CD4-positive, alpha-beta T cell treated with Interleukin-21 for 1 hour (primary cell): ENCODE data around the gene CNTNAP2.

Experiments used
- DNase-seq: peaks from one replicate; pipeline ENCODE4 v3.0.0-alpha.2; 2020

Gene CNTNAP2

DNA sequence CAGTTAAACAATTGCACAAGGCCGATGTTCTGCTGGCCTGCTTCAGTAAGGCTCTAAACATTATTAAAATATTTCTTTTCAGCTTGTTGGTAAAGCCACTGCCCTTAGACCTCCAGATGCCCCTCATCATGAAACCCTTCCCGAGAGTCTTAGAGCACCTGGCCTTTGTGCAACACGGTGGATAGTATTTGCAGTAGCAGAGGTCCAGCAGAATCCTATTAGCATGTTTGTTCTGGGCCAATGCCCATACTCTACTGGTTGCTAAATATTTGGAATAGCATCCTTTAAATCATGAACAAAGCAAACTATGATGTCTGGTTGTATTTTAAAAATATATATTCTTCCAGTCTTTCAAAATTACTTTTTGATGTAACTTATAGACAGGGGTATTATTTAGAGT is 584.6 kb downstream of the CNTNAP2 start:
- DNase-seq, result no peak

DNA sequence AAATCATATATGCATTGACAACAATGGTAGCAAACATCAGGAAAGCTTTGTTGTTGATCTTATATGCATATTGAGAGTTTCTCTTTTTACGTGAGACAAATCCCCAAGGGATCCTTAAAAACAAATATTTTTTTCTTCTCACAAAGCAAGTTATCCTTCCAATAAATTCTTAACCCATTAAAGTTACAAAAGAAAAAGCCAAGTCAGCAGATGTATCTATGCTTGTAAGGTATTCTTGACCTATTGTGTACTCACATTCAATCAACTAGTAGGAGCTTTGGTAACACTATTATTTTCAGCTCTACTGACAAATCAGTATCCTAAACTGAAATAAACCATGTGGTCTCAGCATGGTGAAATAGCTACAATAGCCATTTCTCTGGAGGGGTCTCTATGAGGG is 586.3 kb downstream of the CNTNAP2 start:
- DNase-seq, result no peak

DNA sequence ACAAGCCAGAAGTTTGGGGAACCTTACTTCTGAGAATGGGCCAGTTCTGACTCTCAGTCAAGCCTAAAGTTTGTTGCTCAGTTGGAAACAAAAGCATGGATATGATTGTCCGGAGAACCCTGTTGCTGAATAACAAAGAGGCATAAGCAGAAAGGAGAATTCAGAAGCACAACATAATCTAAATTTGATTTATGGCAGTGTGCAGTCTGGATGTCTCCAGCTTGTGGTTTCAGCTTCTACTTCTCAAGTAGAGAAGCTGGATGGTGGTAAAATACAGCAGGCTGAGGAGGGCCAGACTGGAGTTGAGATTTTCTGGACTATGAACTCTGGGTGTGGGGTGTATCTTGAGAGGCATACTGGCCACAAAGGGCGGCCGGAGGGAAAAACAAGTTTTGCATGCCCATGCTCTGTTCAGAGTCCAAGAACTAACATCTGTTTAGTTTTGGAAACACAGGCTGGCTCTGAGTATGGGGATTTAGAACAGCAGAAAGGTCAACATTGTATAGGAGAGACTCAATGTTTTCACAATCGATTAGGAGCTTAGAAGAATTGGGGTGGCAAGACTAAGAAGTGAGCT is 592.9 kb downstream of the CNTNAP2 start:
- no peak for DNase-seq

DNA sequence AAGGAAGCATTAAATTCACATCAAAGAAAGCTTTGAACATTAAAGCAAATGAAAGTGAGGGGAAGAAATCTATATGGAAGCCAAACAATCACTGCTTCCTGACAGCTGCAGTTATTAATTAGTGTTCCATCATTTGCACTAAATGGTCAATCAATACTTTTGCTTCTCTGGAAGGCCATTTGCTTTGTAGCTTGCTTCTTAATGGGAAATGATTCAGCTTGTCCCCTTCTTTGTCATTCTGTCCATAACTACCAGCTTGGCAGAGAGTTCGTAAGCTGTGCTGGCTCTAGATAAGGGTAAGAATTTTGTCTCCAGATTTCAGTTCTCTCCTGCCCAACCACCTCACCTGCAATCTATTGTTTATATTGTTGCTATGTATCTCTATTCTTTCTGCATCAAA is 596.6 kb downstream of the CNTNAP2 start:
- no peak for DNase-seq

DNA sequence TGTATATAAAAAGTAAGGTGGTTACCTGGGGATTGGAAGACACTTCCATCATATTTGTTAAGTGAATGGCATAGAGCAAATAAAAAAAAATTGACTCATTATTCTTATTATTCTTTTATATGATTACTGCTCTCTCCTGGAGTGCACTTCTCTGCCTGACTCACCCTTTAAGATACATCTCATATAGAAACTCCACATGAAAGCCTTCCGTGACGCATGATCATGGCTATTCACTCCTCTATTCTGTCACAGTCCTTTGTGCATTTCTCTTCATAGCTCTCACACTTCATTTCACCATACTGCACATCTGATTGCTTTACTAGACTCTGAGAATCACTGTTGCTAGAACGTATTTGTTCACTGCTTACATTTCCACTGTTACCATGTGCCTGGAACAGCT is 597.3 kb downstream of the CNTNAP2 start:
- DNase-seq, result no peak

DNA sequence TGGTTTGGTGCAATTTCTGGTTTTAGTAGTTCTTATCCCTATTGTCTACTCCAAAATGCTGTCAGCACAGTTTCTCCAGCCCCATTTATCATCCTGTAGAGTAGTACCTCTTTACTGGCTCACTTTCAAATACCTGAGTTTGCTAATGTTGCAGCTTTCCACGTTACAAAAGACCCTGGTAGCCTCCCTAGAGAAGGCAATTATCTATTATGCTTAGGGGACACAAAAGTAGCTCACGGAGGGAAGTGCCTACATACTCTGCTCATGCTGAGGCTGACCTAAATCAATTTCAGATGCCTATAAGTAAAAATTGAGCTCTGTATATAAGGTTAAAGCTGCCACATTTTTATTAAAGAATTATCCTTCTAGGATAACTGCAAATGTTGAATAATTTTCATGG is 603.6 kb downstream of the CNTNAP2 start:
- no peak for DNase-seq

DNA sequence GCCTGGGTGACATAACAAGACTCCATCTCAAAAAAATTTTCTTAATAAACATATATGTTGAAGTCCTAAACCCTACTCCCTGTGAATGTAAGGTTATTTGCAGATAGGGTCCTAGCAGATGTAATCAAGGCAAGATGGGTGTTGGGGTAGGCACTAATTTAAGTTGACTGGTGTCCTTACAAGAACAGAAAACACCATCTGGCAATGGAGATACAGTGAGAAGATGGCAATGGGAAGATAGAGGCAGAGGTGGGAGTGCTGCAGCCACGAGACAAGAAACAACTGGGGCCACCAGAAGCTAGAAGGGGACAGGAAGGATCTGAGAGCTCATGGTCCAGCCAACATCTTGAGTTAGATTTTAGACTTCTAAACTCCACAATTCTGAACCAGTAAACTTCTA is 606.4 kb downstream of the CNTNAP2 start:
- DNase-seq, result no peak

DNA sequence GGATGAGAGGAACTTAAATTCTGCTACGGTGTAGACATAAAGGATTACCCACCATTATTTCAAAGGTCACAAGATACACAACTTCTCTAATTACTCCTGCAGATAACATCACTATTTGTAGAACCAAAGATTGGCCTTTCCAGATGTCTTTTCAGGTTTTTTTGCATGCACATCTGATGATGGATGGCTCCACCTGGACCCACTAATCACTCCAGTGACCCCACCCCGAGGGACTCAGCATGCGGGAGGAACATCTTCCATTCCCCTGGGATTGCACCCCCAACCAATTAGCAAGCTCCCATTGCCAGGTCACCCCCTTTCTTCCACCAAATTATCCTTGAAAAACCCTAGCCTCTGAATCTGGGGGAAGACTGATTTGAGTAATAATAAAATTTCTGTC is 608.9 kb downstream of the CNTNAP2 start:
- DNase-seq, result no peak

DNA sequence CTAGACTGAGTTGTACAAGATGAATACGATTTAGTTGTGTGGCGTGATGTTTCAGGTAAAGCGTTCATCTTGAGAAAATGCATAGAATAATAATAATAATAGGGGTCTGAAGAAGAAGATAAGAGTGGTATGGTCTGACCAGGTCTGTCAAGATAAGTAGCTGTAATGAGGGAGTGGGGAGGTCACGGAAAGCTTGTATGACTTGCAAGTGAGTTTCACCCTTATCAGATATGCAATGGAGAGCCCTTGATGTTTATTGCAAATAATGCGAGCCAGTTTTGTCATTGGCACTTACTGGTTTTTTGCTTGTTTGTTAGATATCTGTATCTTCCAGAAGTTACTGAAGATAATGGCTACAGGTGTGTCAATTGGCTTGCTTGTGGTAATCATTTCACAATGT is 611.5 kb downstream of the CNTNAP2 start:
- no peak for DNase-seq

DNA sequence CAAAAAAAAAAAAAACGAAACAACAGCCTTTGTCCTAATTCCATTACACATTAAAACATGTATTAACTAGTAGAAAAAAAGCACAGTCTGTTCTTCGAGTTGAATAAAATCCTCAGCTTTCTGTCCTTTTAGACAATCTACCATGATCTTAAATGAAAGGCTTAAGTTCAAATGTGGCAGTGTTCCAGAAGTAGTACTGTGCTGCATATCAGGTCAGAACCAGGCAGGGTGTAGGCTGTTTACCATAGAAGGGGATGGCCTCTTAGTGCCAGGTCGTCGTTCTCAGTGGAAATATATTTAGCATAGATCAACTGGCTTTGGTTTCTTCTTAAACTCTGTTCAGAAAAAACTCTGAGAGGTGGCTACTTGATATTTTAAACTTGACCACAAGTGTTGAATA is 612.0 kb downstream of the CNTNAP2 start:
- DNase-seq, result no peak

DNA sequence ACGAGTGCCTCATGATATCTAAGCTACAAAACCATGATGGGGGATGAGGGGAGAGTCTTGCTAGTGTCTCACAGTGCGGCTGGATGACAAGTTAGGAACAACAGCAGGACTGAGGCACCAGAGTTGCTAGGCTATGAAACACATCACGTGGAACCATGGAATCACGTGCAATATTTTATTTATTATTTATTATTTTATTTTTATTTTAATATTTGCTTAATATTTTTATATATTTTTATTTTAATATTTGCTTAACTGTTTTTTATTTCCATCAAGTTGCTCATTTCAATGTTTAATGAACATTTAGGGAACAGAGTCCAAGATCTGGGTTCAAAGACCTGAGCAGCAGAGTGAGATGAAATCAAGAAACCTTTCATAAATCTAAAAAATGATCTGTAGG is 614.6 kb downstream of the CNTNAP2 start:
- no peak for DNase-seq

DNA sequence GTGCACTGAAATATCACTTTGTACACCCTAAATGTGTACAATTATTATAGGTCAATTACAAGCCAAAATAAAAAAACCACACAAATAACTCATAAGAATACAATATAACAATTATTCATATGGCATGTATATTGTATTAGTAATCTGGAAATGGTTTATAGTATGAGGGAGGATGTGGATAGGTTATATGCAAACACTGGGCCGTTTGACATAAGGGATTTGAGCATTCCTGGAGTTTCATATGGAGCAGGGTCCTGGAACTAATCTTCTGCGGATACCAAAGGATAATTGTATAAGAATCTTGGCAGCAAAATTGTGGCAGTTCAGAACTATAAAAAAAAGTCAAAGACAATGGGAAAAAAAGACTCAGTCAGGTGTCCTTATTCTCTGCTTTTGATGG is 619.4 kb downstream of the CNTNAP2 start:
- no peak for DNase-seq

DNA sequence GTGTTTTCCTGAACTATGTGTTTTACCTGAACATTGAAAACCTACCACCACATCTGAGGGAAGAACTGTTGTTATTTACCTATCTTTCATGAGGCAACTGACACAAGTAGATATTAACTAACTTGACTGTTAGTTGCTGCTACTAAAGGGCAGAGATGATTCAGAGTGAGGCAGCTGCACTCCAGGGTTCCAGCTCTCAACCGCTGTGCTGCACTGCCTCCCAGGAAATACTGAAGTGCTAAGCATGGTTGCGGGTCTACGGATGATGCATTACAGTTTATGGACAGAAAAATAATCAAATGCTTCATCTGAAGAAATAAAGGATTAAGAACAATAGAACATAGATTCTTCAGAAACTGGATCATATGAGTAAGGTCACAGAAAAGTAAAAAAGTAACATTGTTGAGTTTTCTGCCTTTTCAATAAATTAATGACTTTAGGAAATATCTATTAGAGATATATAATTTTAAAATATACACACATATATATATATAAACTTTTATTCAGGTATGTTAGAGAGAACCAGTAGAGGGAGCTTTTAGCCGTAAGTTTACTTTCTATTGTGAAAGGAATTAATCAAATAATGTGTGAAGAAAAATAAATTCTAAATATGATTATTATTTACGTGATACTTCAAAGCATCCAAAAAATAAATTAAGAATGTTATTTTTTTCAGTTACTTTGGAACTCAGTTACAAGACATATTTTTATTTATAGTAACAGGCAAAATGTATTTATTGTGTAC is 620.0 kb downstream of the CNTNAP2 start:
- no peak for DNase-seq

DNA sequence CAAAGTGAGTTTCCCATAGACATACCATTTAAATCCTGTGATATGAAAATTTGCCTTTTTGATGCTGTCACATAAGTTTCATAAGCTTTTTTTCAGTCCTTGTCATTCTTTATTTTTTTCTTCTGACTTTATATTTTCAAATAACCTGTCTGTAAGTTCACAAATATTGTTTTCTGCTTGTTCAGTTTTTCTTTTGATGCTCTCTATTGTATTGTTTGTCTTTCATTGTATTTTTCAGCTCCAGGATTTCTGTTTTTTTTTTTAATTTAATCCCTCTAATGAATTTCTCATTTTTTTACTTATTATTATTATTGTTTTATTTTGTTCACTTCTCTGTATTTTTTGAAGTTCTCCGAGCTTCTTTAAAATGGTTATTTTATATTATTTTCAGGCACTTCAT is 623.4 kb downstream of the CNTNAP2 start:
- DNase-seq, result no peak

DNA sequence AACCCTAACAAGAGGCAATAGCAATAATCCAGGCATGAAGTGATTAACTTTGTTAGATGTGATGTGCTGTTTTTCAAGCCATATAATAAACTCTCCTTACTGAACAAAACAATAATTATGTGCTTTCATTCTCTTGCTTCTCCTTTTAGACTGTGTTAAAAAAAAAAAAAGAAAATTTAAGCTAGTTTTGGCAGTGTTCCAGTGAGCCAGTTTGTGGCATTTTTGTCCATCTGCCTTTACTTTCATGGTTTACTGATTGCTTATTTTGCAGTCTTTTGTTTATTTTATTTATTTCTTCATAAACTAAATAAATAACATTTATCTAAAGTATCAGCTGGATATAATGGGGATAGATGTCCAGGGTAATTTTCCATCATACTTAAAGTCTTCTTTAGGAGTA is 625.3 kb downstream of the CNTNAP2 start:
- DNase-seq, result no peak

DNA sequence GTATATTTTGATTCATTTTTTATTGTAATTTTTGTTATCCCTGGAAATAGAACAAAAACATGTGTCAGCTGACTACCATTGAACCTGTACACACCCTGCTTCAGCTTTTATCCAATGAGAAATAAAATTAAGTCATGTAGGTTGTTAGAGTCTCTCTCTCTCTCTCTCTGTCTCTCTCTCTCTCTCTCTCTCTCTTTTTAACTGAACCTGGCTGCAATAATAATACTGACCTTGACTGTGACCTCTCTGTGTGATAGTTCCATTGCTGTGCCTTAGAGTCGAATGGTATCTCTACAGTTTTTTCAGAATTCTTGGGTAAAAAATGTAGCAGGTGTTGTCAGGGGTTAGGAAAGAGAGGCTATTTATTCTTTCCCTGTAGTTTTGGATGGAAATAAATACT is 637.8 kb downstream of the CNTNAP2 start:
- DNase-seq, result no peak

DNA sequence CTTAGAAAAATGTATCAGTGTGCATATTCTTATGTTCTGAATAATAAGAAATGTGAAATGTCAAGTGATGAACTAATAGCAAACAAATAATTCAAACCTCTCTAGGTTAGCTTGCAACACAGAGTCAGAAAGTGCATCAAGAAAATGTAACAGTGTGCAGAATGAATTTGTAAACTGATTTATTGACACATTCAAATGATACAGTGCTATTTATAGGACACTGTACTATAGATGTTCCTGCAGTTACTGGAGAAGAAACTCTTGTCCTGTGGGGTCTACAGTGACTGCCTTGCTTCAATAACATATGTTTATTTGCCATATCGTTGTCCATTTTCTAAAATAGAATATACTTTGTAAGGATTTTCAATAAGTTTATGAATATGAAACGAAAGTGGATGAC is 639.0 kb downstream of the CNTNAP2 start:
- DNase-seq, result no peak

DNA sequence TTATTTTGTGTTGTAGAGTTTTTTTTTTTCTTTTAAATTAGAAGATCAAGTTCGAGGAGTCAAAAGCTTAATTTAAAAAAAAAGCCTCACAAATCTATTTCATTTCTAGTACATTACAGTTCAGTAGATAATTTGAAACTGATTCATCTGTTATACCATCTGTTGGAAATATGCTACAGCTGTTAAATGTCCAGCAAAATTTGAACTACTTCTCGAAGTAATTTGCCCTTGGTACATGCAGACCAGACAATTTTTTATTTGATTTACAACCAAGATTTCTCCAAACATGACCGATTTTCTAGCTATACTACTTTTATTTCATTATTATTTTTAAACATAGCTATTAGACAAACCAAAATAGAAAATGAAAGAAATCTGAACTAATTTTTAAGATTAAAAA is 647.9 kb downstream of the CNTNAP2 start:
- DNase-seq, result no peak

DNA sequence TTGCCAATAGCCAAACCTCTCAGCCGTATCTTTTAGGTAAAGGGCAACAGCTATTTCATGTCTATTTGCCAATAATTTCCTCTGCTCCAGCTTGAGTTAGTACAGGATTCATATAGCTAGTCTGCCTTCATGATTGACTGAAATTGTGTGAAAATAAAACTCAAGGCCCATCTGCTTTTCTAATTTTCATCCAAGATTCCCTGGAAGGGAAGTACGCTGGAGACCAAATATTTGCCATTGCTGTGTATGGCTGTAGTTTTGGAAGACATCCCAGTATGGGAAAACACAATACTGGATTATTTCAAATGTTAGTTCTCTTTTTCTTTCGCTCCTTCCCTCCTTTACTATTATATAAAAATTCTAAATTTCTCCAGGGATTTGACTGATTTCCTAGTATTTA is 652.4 kb downstream of the CNTNAP2 start:
- DNase-seq, result no peak

DNA sequence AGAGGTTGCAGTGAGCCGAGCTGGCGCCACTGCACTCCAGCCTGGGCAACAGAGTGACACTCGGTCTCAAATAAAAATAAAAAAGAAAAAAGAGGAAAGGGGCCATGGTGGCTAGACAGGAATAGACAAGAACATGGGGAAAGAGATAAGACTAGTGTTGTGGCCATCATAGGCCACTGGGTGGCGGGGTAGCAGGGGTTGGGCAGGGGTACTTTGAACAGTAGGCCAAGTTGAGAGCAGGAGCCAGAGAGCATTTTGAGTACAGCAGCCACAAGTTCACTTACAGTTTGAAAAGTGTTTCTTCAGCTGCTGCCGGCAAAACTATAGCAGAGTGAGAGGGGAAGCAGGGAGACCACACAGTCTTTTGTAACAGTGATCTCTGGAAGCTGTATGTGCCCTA is 656.0 kb downstream of the CNTNAP2 start:
- DNase-seq, result no peak

DNA sequence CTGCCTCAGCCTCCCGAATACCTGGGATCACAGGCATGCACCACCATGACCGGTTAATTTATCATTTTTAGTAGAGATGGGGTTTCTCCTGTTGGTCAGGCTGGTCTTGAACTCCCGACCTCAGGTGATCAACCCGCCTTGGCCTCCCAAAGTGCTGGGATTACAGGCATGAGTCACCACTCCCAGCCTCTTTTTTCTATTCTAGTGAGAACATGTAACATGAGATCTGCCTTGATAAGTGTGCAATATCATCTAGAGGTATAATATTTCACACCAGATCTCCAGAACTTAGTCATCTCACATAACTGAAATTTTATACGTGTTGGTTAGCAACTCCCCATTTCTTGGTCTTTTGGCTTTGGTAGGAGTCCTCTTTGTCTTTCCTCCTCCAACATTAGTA is 656.9 kb downstream of the CNTNAP2 start:
- DNase-seq, result no peak

DNA sequence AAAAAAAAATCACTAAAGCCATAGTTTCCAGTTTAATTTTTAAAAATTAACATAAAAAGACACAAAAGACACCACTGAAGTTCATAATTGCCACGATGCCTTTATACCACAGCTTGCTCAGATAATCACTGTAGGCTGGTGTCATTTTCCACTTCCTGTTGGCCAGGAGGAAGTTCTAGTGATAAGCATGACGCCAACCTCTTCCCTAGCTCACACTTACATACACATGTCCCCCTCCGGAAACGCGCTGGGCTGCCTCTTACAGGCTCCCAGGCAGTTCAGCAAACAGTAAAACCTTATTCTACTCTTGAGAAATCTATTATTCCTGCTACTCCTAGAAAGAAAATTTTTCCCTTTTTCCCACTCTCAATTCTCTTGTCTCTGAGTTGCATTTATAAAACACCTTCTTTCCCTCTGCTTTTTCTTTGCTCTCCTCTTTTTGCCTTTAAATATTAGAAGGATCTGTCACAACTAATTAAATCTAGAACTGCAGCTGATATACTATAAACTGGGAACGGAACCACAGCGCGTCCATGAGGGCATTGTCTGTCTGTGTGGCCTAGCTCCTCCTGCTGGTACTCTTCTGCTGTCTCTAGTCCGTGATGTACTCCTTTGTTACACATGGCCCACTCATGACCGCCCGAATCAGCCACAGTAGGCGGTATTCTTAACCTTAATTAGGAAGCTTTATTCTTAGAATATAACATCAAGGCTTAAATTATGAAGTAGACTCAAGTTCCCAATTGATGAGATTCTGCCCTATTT is 664.9 kb downstream of the CNTNAP2 start:
- DNase-seq, result no peak

DNA sequence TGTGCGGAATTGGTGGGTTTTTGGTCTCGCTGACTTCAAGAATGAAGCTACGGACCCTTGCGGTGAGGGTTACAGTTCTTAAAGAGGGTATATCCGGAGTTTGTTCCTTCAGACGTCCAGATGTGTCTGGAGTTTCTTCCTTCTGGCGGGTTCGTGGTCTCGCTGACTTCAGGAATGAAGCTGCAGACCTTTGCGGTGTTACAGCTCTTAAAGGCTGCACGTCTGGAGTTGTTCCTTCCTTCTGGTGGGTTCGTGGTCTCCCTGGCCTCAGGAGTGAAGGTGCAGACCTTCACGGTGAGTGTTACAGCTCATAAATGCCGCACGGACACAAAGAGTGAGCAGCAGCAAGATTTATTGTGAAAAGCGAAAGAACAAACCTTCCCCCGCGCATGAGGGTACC is 670.7 kb downstream of the CNTNAP2 start:
- no peak for DNase-seq

DNA sequence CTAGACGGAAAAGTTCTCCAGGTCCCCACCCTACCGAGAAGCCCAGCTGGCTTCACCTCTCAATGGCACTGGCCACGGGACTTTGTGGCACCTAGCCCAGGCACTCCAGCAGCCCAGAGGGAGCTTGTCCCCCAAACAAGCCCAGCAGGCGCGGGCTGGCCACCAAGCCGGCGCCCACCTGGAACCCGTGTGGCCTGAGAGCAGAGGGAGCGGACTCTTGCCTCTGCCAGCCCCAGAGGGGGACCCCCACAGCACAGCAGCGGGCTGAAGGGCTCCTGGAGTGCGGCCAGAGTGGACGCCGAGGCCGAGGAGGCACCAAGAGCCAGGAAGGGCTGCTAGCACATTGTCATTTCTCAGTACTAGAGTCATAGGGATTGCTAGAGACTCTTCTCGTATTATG is 671.4 kb downstream of the CNTNAP2 start:
- DNase-seq, result no peak
